ENCODE data around the gene PKIG. TPM values are rescaled to one million over a fixed set of nuclear protein-coding genes. Genes with fewer than 3 reads are reported as not detected.

Gene PKIG
- total and polyA plus RNA-seq, 2 of the 8 experiments (the other 6 are each of a cell fraction or from before 2014, with no cell fraction given) = 26.7 to 34.3 TPM

DNA sequence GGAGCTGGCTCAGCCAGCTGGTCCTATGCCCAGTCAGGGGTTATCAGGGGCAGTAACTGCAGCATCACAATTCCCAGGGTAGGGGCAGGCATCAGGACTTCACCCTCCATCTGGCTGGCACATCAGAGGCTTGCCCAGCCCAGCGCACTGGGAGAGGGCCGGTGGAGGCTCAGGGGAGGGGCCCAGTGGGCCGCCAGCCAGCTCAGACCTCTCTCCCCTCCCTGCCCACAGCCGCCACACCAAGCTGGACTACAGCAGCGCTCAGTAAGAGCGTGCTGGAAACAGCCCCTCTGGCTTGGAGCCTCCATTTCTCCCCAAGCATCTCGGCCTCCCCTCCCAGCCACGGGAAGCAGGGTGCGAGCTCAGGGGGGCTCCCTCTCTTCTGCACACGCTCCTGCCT is 47.2 kb downstream of the PKIG start:
- no peak overlapping the region for H2BK20ac ChIP-seq (ENCODE audit: low read length)

More for the DNA sequence above, 47.2 kb downstream of the PKIG start:
- ChIA-PET CTCF (ENCODE audit: partially characterized antibody) (interaction anchor here (0.8 to 2.5 kb wide), 5 partner anchors 11 to 55 kb away, joined by 3 to 11 read pairs (median 3); no protein-coding TSS in a partner anchor), POLR2A (ENCODE audit: partially characterized antibody) (interaction anchor here (0.6 kb wide), 1 partner anchor 21 kb away, joined by 3 read pairs; no protein-coding TSS in a partner anchor)
- H2AFZ ChIP-seq (ENCODE audit: low read length) = no peak overlapping the region
- no peaks in the 10 kb centered on the region for H3K79me2 ChIP-seq (ENCODE audit: control insufficient read depth in 1 of 2, insufficient read depth in 2 of 2, low read length in 2 of 2)
- no peak for FAIRE-seq
- no peak overlapping the region for H3K23ac ChIP-seq (ENCODE audit: insufficient read length)
- no peak overlapping the region for H3K14ac ChIP-seq (ENCODE audit: insufficient read length)
- TF ChIP-seq, protein P1, sequence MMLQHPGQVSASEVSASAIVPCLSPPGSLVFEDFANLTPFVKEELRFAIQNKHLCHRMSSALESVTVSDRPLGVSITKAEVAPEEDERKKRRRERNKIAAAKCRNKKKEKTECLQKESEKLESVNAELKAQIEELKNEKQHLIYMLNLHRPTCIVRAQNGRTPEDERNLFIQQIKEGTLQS (IDR thresholded peaks at IDR 0.05; ENCODE audit: insufficient read depth, low read depth, low read length) = no peak
- no peak for TF ChIP-seq BCL11A (IDR thresholded peaks at IDR 0.05; ENCODE audit: low read depth in 2 of 2, low read length in 2 of 2)
- TF ChIP-seq HDAC6 (IDR thresholded peaks at IDR 0.05; ENCODE audit: low read depth, low read length) = no peak
- TF ChIP-seq EZH2 (IDR thresholded peaks at IDR 0.05; ENCODE audit: low read depth, low read length, severe bottlenecking) = no peak
- TF ChIP-seq RBBP5 (IDR thresholded peaks at IDR 0.05; ENCODE audit: borderline replicate concordance, low read depth, low read length) = no peak
- peak overlapping the region; percentile 37 for H4K91ac ChIP-seq (replicated peaks; ENCODE audit: insufficient read length, low read length)
- peaks cover 0 to 3% (median 0%) of the 10 kb centered on the region in 4 experiments; a peak in 3 of 7 replicates for H3K4me1 ChIP-seq (replicated peaks in 1 of 4; ENCODE audit: control insufficient read depth in 3 of 4, insufficient read depth in 4 of 4, low read length in 3 of 4)
- no peak overlapping the region for H3K27ac ChIP-seq (ENCODE audit: low read depth, low read length)
- H4K8ac ChIP-seq (ENCODE audit: extremely low read depth, insufficient read depth, low read length) = no peak overlapping the region; the same call in 1 of the 2 replicates
- H3K9ac ChIP-seq (replicated peaks in 1 of 4; ENCODE audit: extremely low read depth in 1 of 4, low read depth in 3 of 4, low read length in 3 of 4) = no peak overlapping the region
- peak overlapping the region; percentile 60; the same call in 1 of the 2 replicates for H2BK5ac ChIP-seq (ENCODE audit: low read depth, low read length)
- no peak overlapping the region for H3K4me2 ChIP-seq (ENCODE audit: insufficient read depth in 1 of 2, low read depth in 2 of 2, low read length in 2 of 2)
- H2BK120ac ChIP-seq (replicated peaks; ENCODE audit: low read depth, low read length) = no peak overlapping the region
- 0 out of 8 replicates have a peak, but pooled peaks cover 0 to 2% (median 0%) of the 10 kb centered on the region in 4 experiments for H3K36me3 ChIP-seq (ENCODE audit: control insufficient read depth in 2 of 4, insufficient read depth in 4 of 4, low read length in 3 of 4)
- H3K9me3 ChIP-seq (ENCODE audit: insufficient read depth in 2 of 2, low read depth in 1 of 2, low read length in 1 of 2) = no peaks in the 10 kb centered on the region
- no peaks in the 10 kb centered on the region for H3K23me2 ChIP-seq (ENCODE audit: low read depth, low read length)
- 0 out of 2 replicates have a peak overlapping the region, but pooled peaks have one; percentile 29 for H2BK15ac ChIP-seq (ENCODE audit: low read length)
- H3K4me3 ChIP-seq (ENCODE audit: extremely low read depth in 1 of 4, insufficient read depth in 2 of 4, low read depth in 3 of 4, low read length in 4 of 4) = no peak overlapping the region
- H3K56ac ChIP-seq (replicated peaks; ENCODE audit: insufficient read length, low read depth, low read length) = no peak overlapping the region
- no peaks in the 10 kb centered on the region; the same call in 1 of the 2 replicates for H3K79me1 ChIP-seq (ENCODE audit: low read depth, low read length)
- H4K5ac ChIP-seq (ENCODE audit: insufficient read length, low read depth, low read length) = peak overlapping the region; percentile 18
- H4K20me1 ChIP-seq (replicated peaks in 1 of 2; ENCODE audit: control insufficient read depth in 1 of 2, insufficient read depth in 2 of 2, low read length in 2 of 2) = peaks cover 0 to 7% of the 10 kb centered on the region in 2 experiments
- H3K27me3 ChIP-seq (replicated peaks in 1 of 4; ENCODE audit: control insufficient read depth in 3 of 4, extremely low read depth in 1 of 4, insufficient read depth in 3 of 4, low read length in 3 of 4) = no peaks in the 10 kb centered on the region
- H3K4ac ChIP-seq (replicated peaks; ENCODE audit: insufficient read length, low read depth, low read length) = no peak overlapping the region
- H2AK5ac ChIP-seq (ENCODE audit: low read depth, low read length) = no peak overlapping the region
- WGBS, 2 experiments (ENCODE audit: extremely low coverage in 1 of 2, insufficient coverage in 1 of 2, insufficient read length in 1 of 2, insufficient replicate concordance in 2 of 2, low coverage in 1 of 2, low lambda C conversion rate in 2 of 2, missing lambda C conversion rate in 1 of 2) = 96% methylated on average over 9 of the region's 10 CpGs; no CpG with 5 or more reads in 1 of the 2 experiments
- no peak overlapping the region; the same call in 1 of the 2 replicates for H3K18ac ChIP-seq (ENCODE audit: extremely low read depth, low read length)
- no peak for DNase-seq (ENCODE audit: low read depth in 1 of 2, low spot score in 2 of 2)
- peak overlapping the region; percentile 68; the same call in 1 of the 2 replicates for H2BK12ac ChIP-seq (ENCODE audit: low read depth, low read length)
